ENCODE measurements around the gene OS9.
"Not testable (repeated sequence)": the region's sequence is repeated elsewhere in the genome, so short reads cannot be mapped to it uniquely, and the experiment has no call there.

The OS9 gene

DNA sequence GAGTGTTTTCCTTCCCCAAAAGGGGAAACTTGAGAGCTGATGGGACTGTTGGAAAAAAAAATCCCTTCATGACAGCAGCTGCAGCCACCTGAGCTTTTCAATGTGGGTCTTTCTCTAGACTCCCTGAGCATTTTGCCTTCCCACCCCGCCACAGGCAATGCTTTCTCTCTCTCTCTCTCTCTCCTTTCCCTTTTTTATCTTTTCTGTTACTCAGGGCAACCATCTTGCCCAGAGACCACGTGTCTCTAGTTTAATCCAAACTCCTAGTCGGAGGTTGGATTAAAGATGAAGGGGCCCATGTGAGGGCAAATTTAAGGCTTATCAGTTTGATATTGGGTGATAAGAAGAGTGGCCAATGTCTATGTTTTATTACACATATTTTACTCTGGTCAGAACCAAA is 35.0 kb upstream of the OS9 start:
- Histone ChIP-seq H2AK5ac (ENCODE audit: low read length, severe bottlenecking) (no peak overlapping the region), H2BK15ac (ENCODE audit: low read depth, poor library complexity, severe bottlenecking) (no peak overlapping the region), H3K23ac (ENCODE audit: low read length in 2 of 2) (no peak overlapping the region), H3K79me1 (replicated peaks; ENCODE audit: low read length, poor library complexity, severe bottlenecking) (no peaks in the 10 kb centered on the region), H3K4ac (ENCODE audit: low read depth in 1 of 2, low read length in 2 of 2) (no peak overlapping the region), H3K36me3 (ENCODE audit: control insufficient read depth in 1 of 2, insufficient read depth in 2 of 2, low read depth in 1 of 2, low read length in 2 of 2) (peaks cover 0 to 3% of the 10 kb centered on the region in 2 experiments), H3K4me1 (ENCODE audit: control insufficient read depth, insufficient read depth, low read depth, low read length) (peaks cover 3% of the 10 kb centered on the region), H3K14ac (ENCODE audit: low read length in 2 of 2) (no peak overlapping the region), H2BK12ac (ENCODE audit: low read length in 2 of 2) (no peak overlapping the region), H3K27me3 (ENCODE audit: control insufficient read depth in 1 of 2, insufficient read depth in 1 of 2, low read length in 2 of 2) (no peaks in the 10 kb centered on the region), H3K27ac (ENCODE audit: low read length, poor library complexity, severe bottlenecking) (no peak overlapping the region), H3K4me2 (ENCODE audit: low read length, poor library complexity, severe bottlenecking) (no peak overlapping the region), H3K4me3 (ENCODE audit: insufficient read depth in 1 of 2, low read depth in 1 of 2, low read length in 2 of 2) (no peak overlapping the region), H4K8ac (ENCODE audit: low read length) (no peak overlapping the region), H3K9ac (ENCODE audit: low read length) (no peak overlapping the region), H2AFZ (ENCODE audit: low read depth, low read length) (no peak overlapping the region), H3K9me3 (ENCODE audit: control insufficient read depth, low read length) (peaks cover under 1% of the 10 kb centered on the region), H2BK120ac (ENCODE audit: low read depth, low read length) (no peak overlapping the region), H3K18ac (ENCODE audit: low read depth in 1 of 2, low read length in 2 of 2) (no peak overlapping the region), H4K91ac (ENCODE audit: low read length) (no peak overlapping the region), H2BK5ac (ENCODE audit: low read depth, low read length, poor library complexity, severe bottlenecking) (no peak overlapping the region)
- WGBS, result 89% methylated on average over 1 of the region's 3 CpGs
- DNase-seq, result no peak

DNA sequence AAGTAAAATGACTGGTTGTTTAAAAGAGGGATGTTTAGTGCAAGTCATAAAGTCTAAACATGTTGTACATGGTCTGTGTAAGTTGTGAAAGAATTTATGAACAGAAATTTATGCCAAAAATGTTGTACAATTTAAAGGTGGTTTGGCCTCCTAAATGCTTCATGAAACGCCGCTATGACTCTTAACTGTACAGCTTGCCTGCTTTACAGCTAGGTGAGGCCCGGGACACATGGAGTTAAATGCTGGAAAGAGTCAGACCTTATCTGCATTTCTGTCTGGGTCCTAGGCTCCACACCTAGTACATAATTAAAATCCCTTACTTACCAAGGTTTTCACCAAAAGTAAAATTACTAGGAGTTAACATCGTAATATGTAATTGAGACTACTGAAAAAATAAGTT is 32.6 kb upstream of the OS9 start:
- 82% methylated on average over 4 of the region's 4 CpGs for WGBS
- no peak overlapping the region for H3K4me3 ChIP-seq (ENCODE audit: insufficient read depth in 1 of 2, low read depth in 1 of 2, low read length in 2 of 2)
- no peak overlapping the region for H4K91ac ChIP-seq (ENCODE audit: low read length)
- no peak overlapping the region for H4K8ac ChIP-seq (ENCODE audit: low read length)
- no peaks in the 10 kb centered on the region for H3K9me3 ChIP-seq (ENCODE audit: control insufficient read depth, low read length)
- no peak overlapping the region for H3K14ac ChIP-seq (ENCODE audit: low read length in 2 of 2)
- H2BK12ac ChIP-seq (ENCODE audit: low read length in 2 of 2), result no peak overlapping the region
- no peak overlapping the region for H3K9ac ChIP-seq (ENCODE audit: low read length)
- H3K18ac ChIP-seq (ENCODE audit: low read depth in 1 of 2, low read length in 2 of 2), result no peak overlapping the region
- H2AK5ac ChIP-seq (ENCODE audit: low read length, severe bottlenecking), result no peak overlapping the region
- no peak overlapping the region for H2BK120ac ChIP-seq (ENCODE audit: low read depth, low read length)
- H3K27ac ChIP-seq (ENCODE audit: low read length, poor library complexity, severe bottlenecking), result no peak overlapping the region
- no peak overlapping the region for H3K4ac ChIP-seq (ENCODE audit: low read depth in 1 of 2, low read length in 2 of 2)
- H3K27me3 ChIP-seq (ENCODE audit: control insufficient read depth in 1 of 2, insufficient read depth in 1 of 2, low read length in 2 of 2), result no peaks in the 10 kb centered on the region
- no peak overlapping the region for H2BK5ac ChIP-seq (ENCODE audit: low read depth, low read length, poor library complexity, severe bottlenecking)
- H3K4me2 ChIP-seq (ENCODE audit: low read length, poor library complexity, severe bottlenecking), result no peak overlapping the region
- H2BK15ac ChIP-seq (ENCODE audit: low read depth, poor library complexity, severe bottlenecking), result no peak overlapping the region
- H3K23ac ChIP-seq (ENCODE audit: low read length in 2 of 2), result no peak overlapping the region
- H3K79me1 ChIP-seq (replicated peaks; ENCODE audit: low read length, poor library complexity, severe bottlenecking), result no peaks in the 10 kb centered on the region
- no peaks in the 10 kb centered on the region for H3K36me3 ChIP-seq (ENCODE audit: control insufficient read depth in 1 of 2, insufficient read depth in 2 of 2, low read depth in 1 of 2, low read length in 2 of 2)
- no peaks in the 10 kb centered on the region for H3K4me1 ChIP-seq (ENCODE audit: control insufficient read depth, insufficient read depth, low read depth, low read length)
- no peak for DNase-seq
- H2AFZ ChIP-seq (ENCODE audit: low read depth, low read length), result no peak overlapping the region

DNA sequence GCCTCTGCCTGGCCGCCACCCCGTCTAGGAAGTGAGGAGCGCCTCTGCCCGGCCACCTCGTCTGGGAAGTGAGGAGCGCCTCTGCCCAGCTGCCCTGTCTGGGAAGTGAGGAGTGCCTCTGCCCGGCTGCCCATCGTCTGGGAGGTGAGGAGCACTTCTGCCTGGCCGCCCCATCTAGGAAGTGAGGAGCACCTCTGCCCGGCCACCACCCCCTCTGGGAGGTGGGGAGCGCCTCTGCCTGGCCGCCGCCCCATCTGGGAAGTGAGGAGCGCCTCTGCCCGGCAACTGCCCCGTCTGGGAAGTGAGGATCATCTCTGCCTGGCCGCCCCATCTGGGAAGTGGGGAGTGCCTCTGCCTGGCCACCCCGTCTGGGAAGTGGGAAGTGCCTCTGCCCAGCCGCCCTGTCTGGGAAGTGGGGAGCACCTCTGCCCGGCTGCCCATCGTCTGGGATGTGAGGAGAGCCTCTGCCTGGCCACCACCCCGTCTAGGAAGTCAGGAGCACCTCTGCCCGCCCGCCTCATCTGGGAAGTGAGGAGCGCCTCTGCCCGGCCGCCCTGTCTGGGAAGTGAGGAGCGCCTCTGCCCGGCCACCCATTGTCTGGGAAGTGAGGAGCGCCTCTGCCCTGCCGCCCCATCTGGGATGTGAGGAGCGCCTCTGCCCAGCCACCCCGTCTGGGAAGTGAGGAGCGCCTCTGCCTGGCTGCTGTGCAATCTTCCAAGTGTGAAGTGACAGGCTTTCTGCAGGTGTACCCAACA is 28.7 kb upstream of the OS9 start:
- not testable (repeated sequence) for H3K36me3 ChIP-seq (ENCODE audit: control insufficient read depth in 1 of 2, insufficient read depth in 2 of 2, low read depth in 1 of 2, low read length in 2 of 2); H4K91ac ChIP-seq (ENCODE audit: low read length); H3K4me3 ChIP-seq (ENCODE audit: insufficient read depth in 1 of 2, low read depth in 1 of 2, low read length in 2 of 2); H3K4ac ChIP-seq (ENCODE audit: low read depth in 1 of 2, low read length in 2 of 2); H2BK15ac ChIP-seq (ENCODE audit: low read depth, poor library complexity, severe bottlenecking); H3K14ac ChIP-seq (ENCODE audit: low read length in 2 of 2); H3K23ac ChIP-seq (ENCODE audit: low read length in 2 of 2); H3K9me3 ChIP-seq (ENCODE audit: control insufficient read depth, low read length); H3K27me3 ChIP-seq (ENCODE audit: control insufficient read depth in 1 of 2, insufficient read depth in 1 of 2, low read length in 2 of 2); H2AK5ac ChIP-seq (ENCODE audit: low read length, severe bottlenecking); H2BK120ac ChIP-seq (ENCODE audit: low read depth, low read length); H3K79me1 ChIP-seq (replicated peaks; ENCODE audit: low read length, poor library complexity, severe bottlenecking); H3K4me1 ChIP-seq (ENCODE audit: control insufficient read depth, insufficient read depth, low read depth, low read length); H3K4me2 ChIP-seq (ENCODE audit: low read length, poor library complexity, severe bottlenecking); H2BK5ac ChIP-seq (ENCODE audit: low read depth, low read length, poor library complexity, severe bottlenecking); H3K27ac ChIP-seq (ENCODE audit: low read length, poor library complexity, severe bottlenecking); H2BK12ac ChIP-seq (ENCODE audit: low read length in 2 of 2); H4K8ac ChIP-seq (ENCODE audit: low read length); DNase-seq; H3K9ac ChIP-seq (ENCODE audit: low read length); H2AFZ ChIP-seq (ENCODE audit: low read depth, low read length); H3K18ac ChIP-seq (ENCODE audit: low read depth in 1 of 2, low read length in 2 of 2)
- 88% methylated on average over 34 of the region's 34 CpGs for WGBS

DNA sequence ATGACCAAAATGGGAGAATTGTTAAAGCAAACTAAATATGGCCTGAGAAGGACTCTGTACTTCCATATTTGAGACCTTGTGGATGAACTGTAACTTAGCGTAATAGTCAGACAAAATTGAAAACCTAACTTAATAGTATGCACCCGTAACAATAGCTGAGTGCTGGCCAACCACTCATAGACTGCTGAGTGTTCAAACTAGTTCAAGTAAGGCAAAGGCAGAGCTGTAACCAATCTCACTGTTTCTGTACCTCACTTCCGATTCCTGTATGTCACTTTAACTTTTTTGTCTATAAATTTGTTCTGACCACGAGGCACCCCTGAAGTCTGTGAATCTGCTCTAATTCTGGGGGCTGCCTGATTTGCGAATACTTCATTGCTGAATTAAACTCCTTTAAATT is 27.0 kb upstream of the OS9 start:
- H3K36me3 ChIP-seq (ENCODE audit: control insufficient read depth in 1 of 2, insufficient read depth in 2 of 2, low read depth in 1 of 2, low read length in 2 of 2), result no peaks in the 10 kb centered on the region
- no peak overlapping the region for H2BK12ac ChIP-seq (ENCODE audit: low read length in 2 of 2)
- no peak overlapping the region for H3K4ac ChIP-seq (ENCODE audit: low read depth in 1 of 2, low read length in 2 of 2)
- H2BK120ac ChIP-seq (ENCODE audit: low read depth, low read length), result no peak overlapping the region
- H3K4me1 ChIP-seq (ENCODE audit: control insufficient read depth, insufficient read depth, low read depth, low read length), result no peaks in the 10 kb centered on the region
- H4K91ac ChIP-seq (ENCODE audit: low read length), result no peak overlapping the region
- no peak overlapping the region for H3K4me3 ChIP-seq (ENCODE audit: insufficient read depth in 1 of 2, low read depth in 1 of 2, low read length in 2 of 2)
- no peaks in the 10 kb centered on the region for H3K27me3 ChIP-seq (ENCODE audit: control insufficient read depth in 1 of 2, insufficient read depth in 1 of 2, low read length in 2 of 2)
- H2AFZ ChIP-seq (ENCODE audit: low read depth, low read length), result no peak overlapping the region
- no peak overlapping the region for H4K8ac ChIP-seq (ENCODE audit: low read length)
- H3K79me1 ChIP-seq (replicated peaks; ENCODE audit: low read length, poor library complexity, severe bottlenecking), result no peaks in the 10 kb centered on the region
- no peak overlapping the region for H3K23ac ChIP-seq (ENCODE audit: low read length in 2 of 2)
- DNase-seq, result no peak
- no peak overlapping the region for H3K18ac ChIP-seq (ENCODE audit: low read depth in 1 of 2, low read length in 2 of 2)
- H3K9ac ChIP-seq (ENCODE audit: low read length), result no peak overlapping the region
- no peak overlapping the region for H3K14ac ChIP-seq (ENCODE audit: low read length in 2 of 2)
- H3K4me2 ChIP-seq (ENCODE audit: low read length, poor library complexity, severe bottlenecking), result no peak overlapping the region
- WGBS, result 79% methylated on average over 5 of the region's 5 CpGs
- H2BK15ac ChIP-seq (ENCODE audit: low read depth, poor library complexity, severe bottlenecking), result no peak overlapping the region
- H3K9me3 ChIP-seq (ENCODE audit: control insufficient read depth, low read length), result no peaks in the 10 kb centered on the region
- no peak overlapping the region for H3K27ac ChIP-seq (ENCODE audit: low read length, poor library complexity, severe bottlenecking)
- no peak overlapping the region for H2BK5ac ChIP-seq (ENCODE audit: low read depth, low read length, poor library complexity, severe bottlenecking)
- no peak overlapping the region for H2AK5ac ChIP-seq (ENCODE audit: low read length, severe bottlenecking)
